Lower lobe of right lung (tissue), 2 donors: ENCODE measurements around the gene RAP2C. TPM values are rescaled to one million over a fixed set of nuclear protein-coding genes. Genes with fewer than 3 reads are reported as not detected.

ENCODE experiments used
- ATAC-seq, 2 donors: fragments of 200-7000 bp; cut with Tn5 transposase; one replicate each; pipeline ENCODE4 v1.9.1; 2020 to 2022; ENCODE audit warnings: mild to moderate bottlenecking in 2 of 2, moderate library complexity in 2 of 2
- DNase-seq: peaks from one replicate; pipeline ENCODE4 v3.0.0-alpha.2; 2020
- H3K27ac ChIP-seq: fragments of 200-600 bp; one replicate; pipeline ENCODE4 v1.8.0; 2022
- H3K27me3 ChIP-seq: fragments of 200-600 bp; one replicate; pipeline ENCODE4 v1.8.0; 2022; ENCODE audit warnings: low read depth
- H3K36me3 ChIP-seq: fragments of 200-600 bp; one replicate; pipeline ENCODE4 v1.8.0; 2022; ENCODE audit warnings: mild to moderate bottlenecking
- H3K4me1 ChIP-seq: fragments of 200-600 bp; one replicate; pipeline ENCODE4 v1.8.0; 2022
- H3K4me3 ChIP-seq: fragments of 200-600 bp; one replicate; pipeline ENCODE4 v1.8.0; 2022; ENCODE audit warnings: mild to moderate bottlenecking
- H3K9me3 ChIP-seq: fragments of 200-600 bp; one replicate; pipeline ENCODE4 v1.8.0; 2022
- CTCF ChIP-seq: fragments of 200-600 bp; IDR thresholded peaks from one replicate; pipeline ENCODE4 v1.8.0; 2022; ENCODE audit warnings: antibody characterized with exemption, mild to moderate bottlenecking
- intact Hi-C: fragments of 100-400 bp; cut with DNase I; formaldehyde crosslinking; loops from one replicate; pipeline ENCODE4 v1.11.0; 2022
- total RNA-seq: library from RNA; stranded (reverse); fragmentation: NEBNext Ultra II Directional; extraction: Animal tissue kit (Norgen Biotek cat#: 25700); gene quantifications from one replicate; pipeline ENCODE4 v1.2.1, GENCODE V29; 2021
- donor health status: DM: no; HTN: yes; CAD: no; lungs with severe emphysema.

RAP2C gene
- total RNA-seq, 1 donor from 2014 or later, result 27.4 TPM

- ATAC-seq (no peak), DNase-seq (no peak)
- no peaks in the 10 kb centered on the region for H3K27me3 ChIP-seq
- no peaks in the 10 kb centered on the region for H3K9me3 ChIP-seq
- no peak overlapping the region for H3K4me3 ChIP-seq
- no peak overlapping the region for H3K27ac ChIP-seq
- intact Hi-C loops, result no loop called here
- TF ChIP-seq CTCF, result no peak
- no peaks in the 10 kb centered on the region for H3K36me3 ChIP-seq
- no peaks in the 10 kb centered on the region for H3K4me1 ChIP-seq
Measured at GRCh38 chrX:132187451-132187850, 31.8 kb downstream of the RAP2C start.

- DNase-seq, result no peak
- Histone ChIP-seq H3K27ac (no peak overlapping the region), H3K36me3 (no peaks in the 10 kb centered on the region), H3K9me3 (no peaks in the 10 kb centered on the region), H3K4me1 (no peaks in the 10 kb centered on the region), H3K4me3 (no peak overlapping the region), H3K27me3 (no peaks in the 10 kb centered on the region)
- TF ChIP-seq CTCF, result no peak
- intact Hi-C loops, result no loop called here
- ATAC-seq, result no peak
Measured at GRCh38 chrX:132184871-132185270, 34.4 kb downstream of the RAP2C start.

GRCh38 chrX:132181364-132181763, 37.9 kb downstream of the RAP2C start:
- no peak for ATAC-seq
- Histone ChIP-seq H3K36me3 (no peaks in the 10 kb centered on the region), H3K27me3 (no peaks in the 10 kb centered on the region), H3K27ac (no peak overlapping the region), H3K4me3 (no peak overlapping the region), H3K9me3 (no peaks in the 10 kb centered on the region), H3K4me1 (no peaks in the 10 kb centered on the region)
- TF ChIP-seq CTCF, result no peak
- DNase-seq, result no peak
- intact Hi-C loops, result no loop called here

- intact Hi-C loops, result no loop called here
- ATAC-seq, result no peak
- Histone ChIP-seq H3K27me3 (no peaks in the 10 kb centered on the region), H3K4me1 (no peaks in the 10 kb centered on the region), H3K27ac (no peak overlapping the region), H3K9me3 (no peaks in the 10 kb centered on the region), H3K36me3 (no peaks in the 10 kb centered on the region), H3K4me3 (no peak overlapping the region)
- no peak for TF ChIP-seq CTCF
- DNase-seq, result no peak
Measured at GRCh38 chrX:132180929-132181328, 38.3 kb downstream of the RAP2C start.

GRCh38 chrX:132173647-132174046, 45.6 kb downstream of the RAP2C start:
- DNase-seq, result no peak
- intact Hi-C loops, result no loop called here
- Histone ChIP-seq H3K27me3 (no peaks in the 10 kb centered on the region), H3K4me3 (no peak overlapping the region), H3K9me3 (no peaks in the 10 kb centered on the region), H3K4me1 (no peaks in the 10 kb centered on the region), H3K27ac (no peak overlapping the region), H3K36me3 (no peaks in the 10 kb centered on the region)
- TF ChIP-seq CTCF, result no peak
- no peak for ATAC-seq

GRCh38 chrX:132171881-132172280, 47.4 kb downstream of the RAP2C start:
- DNase-seq (no peak), ATAC-seq (no peak)
- no peaks in the 10 kb centered on the region for H3K27me3 ChIP-seq
- no peaks in the 10 kb centered on the region for H3K4me1 ChIP-seq
- intact Hi-C loops, result no loop called here
- H3K4me3 ChIP-seq, result no peak overlapping the region
- H3K9me3 ChIP-seq, result no peaks in the 10 kb centered on the region
- H3K27ac ChIP-seq, result no peak overlapping the region
- no peak for TF ChIP-seq CTCF
- no peaks in the 10 kb centered on the region for H3K36me3 ChIP-seq
